Measurements from ENCODE around the gene ENO1.

The ENO1 gene

DNA sequence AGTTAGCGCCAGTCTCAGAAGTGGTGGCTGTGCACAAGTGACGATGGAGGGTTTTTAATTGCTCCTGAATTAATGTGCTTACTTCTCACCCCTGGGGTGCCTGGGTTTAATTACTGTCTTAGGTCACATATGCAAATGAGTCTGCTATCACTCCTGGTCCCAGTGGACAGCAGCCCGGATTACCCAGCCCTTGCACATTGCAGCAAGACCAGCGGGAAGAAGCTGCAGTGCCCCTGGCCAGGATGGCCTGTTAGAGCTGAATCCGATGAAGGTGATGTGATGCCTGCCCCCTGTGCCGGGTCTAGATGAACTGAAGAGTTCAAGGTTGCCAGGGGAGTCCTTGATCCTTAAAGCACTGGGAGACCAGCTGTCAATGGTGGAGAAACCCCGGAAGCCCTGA lies 24.2 kb downstream of the ENO1 start:
- no peak for DNase-seq (ENCODE audit: low read depth)
- TF ChIP-seq CTCF (IDR thresholded peaks at IDR 0.05; ENCODE audit: insufficient read depth, low read depth, low read length, missing control alignments): no peak
- H3K4me3 ChIP-seq (ENCODE audit: low read depth, low read length): no peak overlapping the region

DNA sequence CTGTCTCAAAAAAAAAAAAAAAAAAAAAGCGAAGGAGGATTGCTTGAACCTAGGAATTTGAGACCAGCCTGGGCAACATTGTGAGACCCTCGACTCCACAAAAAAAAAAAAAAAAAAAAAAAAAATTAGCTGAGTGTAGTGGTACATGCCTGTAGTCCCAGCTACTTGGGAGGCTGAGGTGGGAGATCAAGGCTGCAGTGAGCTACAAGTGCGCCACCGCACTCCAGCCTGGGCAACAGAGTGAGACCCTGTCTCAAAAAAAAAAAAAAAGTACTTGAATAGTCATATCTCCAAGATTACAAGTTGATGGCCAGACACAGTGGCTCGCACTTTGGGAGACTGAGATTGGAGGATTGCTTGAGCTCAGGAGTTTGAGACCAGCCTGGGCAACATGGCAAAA lies 27.4 kb downstream of the ENO1 start:
- no peak for DNase-seq (ENCODE audit: low read depth)
- TF ChIP-seq CTCF (IDR thresholded peaks at IDR 0.05; ENCODE audit: insufficient read depth, low read depth, low read length, missing control alignments): no peak

DNA sequence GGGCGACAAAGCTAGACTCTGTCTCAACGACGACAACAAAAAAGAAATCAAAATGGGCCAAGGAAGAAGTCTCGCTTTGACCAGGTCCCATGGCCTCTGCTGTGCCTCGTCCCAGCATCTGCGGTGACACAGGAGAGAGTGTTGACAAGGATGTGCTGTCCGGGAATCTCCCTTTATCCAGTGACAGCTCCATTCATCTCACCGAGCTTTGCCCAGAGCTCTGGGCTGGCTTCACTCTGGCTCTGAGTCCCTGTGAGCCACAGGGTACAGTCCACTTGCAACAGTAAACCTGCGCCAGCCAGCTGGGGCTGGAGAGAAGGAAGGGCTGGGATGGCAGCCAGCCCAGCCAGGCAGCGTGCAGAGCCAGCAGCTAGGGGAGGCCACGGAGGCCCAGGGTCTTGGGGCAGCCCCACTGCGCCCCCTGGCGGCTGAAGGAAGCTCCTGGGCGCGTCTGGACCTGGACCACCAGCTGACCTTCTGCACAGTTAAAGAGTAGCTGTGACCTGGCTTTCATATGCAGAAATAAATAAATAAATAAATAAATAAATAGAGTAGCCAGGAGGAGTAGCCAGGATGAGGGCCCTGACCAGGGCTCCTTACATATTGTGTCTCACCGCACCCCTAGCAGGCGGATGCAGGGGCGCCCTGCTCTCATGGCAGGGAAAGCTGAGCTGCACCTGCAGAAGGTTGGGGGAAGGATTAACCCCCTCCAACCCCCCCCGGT lies 29.7 kb downstream of the ENO1 start:
- peak; percentile 92 for TF ChIP-seq CTCF (IDR thresholded peaks at IDR 0.05; ENCODE audit: insufficient read depth, low read depth, low read length, missing control alignments)
- H3K4me3 ChIP-seq (ENCODE audit: low read depth, low read length): no peak overlapping the region
- peak; percentile 85 for DNase-seq (ENCODE audit: low read depth)

More for the DNA sequence above, 27.4 kb downstream of the ENO1 start:
- no peak overlapping the region for H3K4me3 ChIP-seq (ENCODE audit: low read depth, low read length)

DNA sequence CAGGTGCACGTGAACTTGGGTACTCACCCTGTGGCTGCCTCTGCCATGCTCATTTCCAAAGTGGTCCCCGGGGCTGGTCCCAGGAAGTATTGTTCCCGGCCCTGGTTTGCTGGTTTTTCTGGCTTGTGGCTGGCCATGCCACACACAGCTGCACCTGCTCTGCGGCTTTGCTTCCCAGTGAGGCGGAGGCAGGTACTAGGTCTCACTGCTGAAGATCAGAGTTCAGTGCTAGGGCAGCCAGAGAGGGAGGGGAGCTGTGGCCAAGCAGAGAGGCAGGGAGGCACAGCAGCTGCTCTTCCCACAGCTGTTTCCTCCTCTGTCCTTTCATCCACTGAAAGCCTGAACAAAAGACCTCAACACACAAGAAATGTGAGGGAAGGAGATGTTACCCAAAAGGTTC lies 30.5 kb downstream of the ENO1 start:
- no peak for DNase-seq (ENCODE audit: low read depth)
- H3K4me3 ChIP-seq (ENCODE audit: low read depth, low read length): no peak overlapping the region
- TF ChIP-seq CTCF (IDR thresholded peaks at IDR 0.05; ENCODE audit: insufficient read depth, low read depth, low read length, missing control alignments): no peak

DNA sequence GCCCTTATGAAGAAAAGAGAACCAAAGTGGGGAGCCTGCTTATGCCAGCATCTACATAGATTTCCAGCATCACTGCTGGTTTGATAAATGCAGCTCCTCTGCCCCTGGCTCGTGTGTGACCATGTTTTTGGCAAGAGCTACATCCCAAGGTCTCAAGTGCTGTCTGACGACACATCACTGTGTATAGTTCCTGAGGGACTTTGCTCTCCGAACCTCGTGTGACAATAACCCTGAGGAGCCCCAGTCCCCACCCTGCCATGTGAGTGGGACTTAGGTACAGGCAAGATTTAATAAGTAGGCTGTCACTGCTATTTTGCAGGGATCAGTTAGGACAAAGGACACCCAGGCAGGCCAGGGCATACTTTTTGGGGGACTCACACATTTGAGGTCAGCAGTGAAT lies 32.2 kb downstream of the ENO1 start:
- no peak for DNase-seq (ENCODE audit: low read depth)
- no peak overlapping the region for H3K4me3 ChIP-seq (ENCODE audit: low read depth, low read length)
- no peak for TF ChIP-seq CTCF (IDR thresholded peaks at IDR 0.05; ENCODE audit: insufficient read depth, low read depth, low read length, missing control alignments)

DNA sequence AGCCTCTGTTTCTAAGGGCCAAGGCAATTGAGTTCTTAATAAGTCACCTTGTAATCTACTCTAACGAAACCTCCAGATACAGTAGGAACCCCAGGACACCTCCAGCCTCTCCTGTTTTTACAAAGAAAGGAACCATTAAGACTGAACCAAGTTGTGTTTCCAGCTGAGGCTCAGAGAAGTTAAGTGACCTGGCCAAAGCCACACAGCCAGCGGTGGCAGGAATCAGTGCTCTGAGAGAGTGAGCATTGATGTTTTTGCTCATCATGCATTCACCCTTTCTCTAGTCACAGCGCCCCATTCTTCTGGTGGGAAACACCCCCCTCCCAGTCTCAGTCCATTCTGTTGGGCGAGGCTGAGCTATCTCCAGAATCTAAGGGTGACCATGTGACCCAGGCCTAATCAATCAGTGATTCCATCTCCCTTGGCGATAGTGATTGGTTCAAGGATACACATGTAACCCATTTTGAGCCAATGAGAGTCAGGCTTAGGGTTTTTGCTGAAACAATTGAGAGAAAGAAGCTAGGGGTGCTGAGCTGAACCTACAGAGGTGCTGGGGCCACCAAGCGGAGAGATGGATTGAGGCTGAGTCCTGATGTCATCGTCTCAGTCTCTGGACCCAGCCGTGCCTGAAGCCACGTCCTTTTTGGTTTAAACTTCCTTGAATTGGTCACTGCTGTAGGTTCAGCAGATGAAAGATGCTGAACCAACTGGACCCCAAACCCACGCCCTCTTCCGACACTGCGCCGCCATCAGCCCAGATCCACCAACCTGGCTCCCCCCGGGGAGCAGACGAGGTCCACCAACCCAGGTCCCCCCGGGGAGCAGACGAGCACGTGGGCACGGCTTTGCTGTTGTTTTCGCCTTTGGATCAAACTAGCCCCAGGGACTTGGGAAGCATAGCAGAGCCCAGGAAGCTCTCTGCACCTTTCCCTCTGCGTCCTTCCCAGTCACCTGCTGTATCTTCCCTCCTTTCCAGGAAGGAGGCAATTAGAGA lies 33.1 kb downstream of the ENO1 start:
- no peak overlapping the region for H3K4me3 ChIP-seq (ENCODE audit: low read depth, low read length)
- DNase-seq (ENCODE audit: low read depth): no peak
- TF ChIP-seq CTCF (IDR thresholded peaks at IDR 0.05; ENCODE audit: insufficient read depth, low read depth, low read length, missing control alignments): no peak

Measured in GM12865 (cell line).